Fibroblast of upper back skin (primary cell): ENCODE results near the gene PLD1.
"Not testable (repeated sequence)": the region's sequence is repeated elsewhere in the genome, so short reads cannot be mapped to it uniquely, and the experiment has no call there.

Experiments used
- DNase-seq: peaks from one replicate; pipeline ENCODE4 v3.0.0-alpha.2; 2013

PLD1 gene

GRCh38 chr3:171815973-171816595 is 5.8 kb upstream of the PLD1 start:
- peak; percentile 61 for DNase-seq

- DNase-seq, result not testable (repeated sequence)
Measured at GRCh38 chr3:171814662-171815061, 4.4 kb upstream of the PLD1 start.

- DNase-seq, result peak; percentile 73
Measured at GRCh38 chr3:171813897-171814460, 3.7 kb upstream of the PLD1 start.

- DNase-seq, result no peak
Measured at GRCh38 chr3:171813278-171813896, 3.1 kb upstream of the PLD1 start.

- peak; percentile 65 for DNase-seq
Measured at GRCh38 chr3:171812811-171813210, 2.5 kb upstream of the PLD1 start.

- peak; percentile 81 for DNase-seq
Measured at GRCh38 chr3:171811913-171812335, 1.6 kb upstream of the PLD1 start.

- peak; percentile 100 for DNase-seq
Measured at GRCh38 chr3:171811295-171811912, 1.1 kb upstream of the PLD1 start.

GRCh38 chr3:171810629-171811294 is 479 bp upstream of the PLD1 start:
- no peak for DNase-seq

GRCh38 chr3:171809611-171809860 is 747 bp downstream of the PLD1 start:
- DNase-seq, result peak; percentile 65

- DNase-seq, result no peak
Measured at GRCh38 chr3:171807806-171808205, 2.5 kb downstream of the PLD1 start.

GRCh38 chr3:171807129-171807675 is 3.1 kb downstream of the PLD1 start:
- DNase-seq, result no peak

GRCh38 chr3:171806200-171807128 is 3.8 kb downstream of the PLD1 start:
- DNase-seq, result peak; percentile 61

GRCh38 chr3:171805687-171806086 is 4.6 kb downstream of the PLD1 start:
- no peak for DNase-seq

- DNase-seq, result no peak
Measured at GRCh38 chr3:171804618-171805389, 5.5 kb downstream of the PLD1 start.

- no peak for DNase-seq
Measured at GRCh38 chr3:171803044-171803443, 7.2 kb downstream of the PLD1 start.

- no peak for DNase-seq
Measured at GRCh38 chr3:171802590-171802956, 7.7 kb downstream of the PLD1 start.

GRCh38 chr3:171801738-171802589 is 8.3 kb downstream of the PLD1 start:
- DNase-seq, result peak; percentile 82

- peak; percentile 9 for DNase-seq
Measured at GRCh38 chr3:171799501-171799900, 10.8 kb downstream of the PLD1 start.

GRCh38 chr3:171797873-171798272 is 12.4 kb downstream of the PLD1 start:
- no peak for DNase-seq

- DNase-seq, result no peak
Measured at GRCh38 chr3:171797265-171797679, 13.0 kb downstream of the PLD1 start.
